Globus pallidus (tissue), 1 donor: Measurements from ENCODE around the gene PTGER1.
A peak's percentile ranks its signal among the peaks of the same experiment; 100 is the strongest.
"Not testable (repeated sequence)": the region's sequence is repeated elsewhere in the genome, so short reads cannot be mapped to it uniquely, and the experiment has no call there.

Source experiments
- DNase-seq: peaks from one replicate; pipeline ENCODE4 v3.0.0-alpha.2; 2015; ENCODE audit warnings: low spot score

PTGER1 gene

GRCh38 chr19:14475251-14476073 is at the start of gene PTGER1:
Gene PTGER1 (minus strand): TSS chr19:14475354. CDS start chr19:14474320, 1,034 bp downstream.
- DNase-seq: no peak

- no peak for DNase-seq
Observed at GRCh38 chr19:14520543-14520942, 45.4 kb upstream of the PTGER1 start.

- no peak for DNase-seq
Observed at GRCh38 chr19:14519860-14520407, 44.8 kb upstream of the PTGER1 start.

GRCh38 chr19:14519245-14519859 is 44.2 kb upstream of the PTGER1 start:
- no peak for DNase-seq

GRCh38 chr19:14517840-14518505 is 42.8 kb upstream of the PTGER1 start, which contains the start of gene DNAJB1:
Gene DNAJB1 (minus strand): TSS chr19:14518397. CDS start chr19:14518349, 48 bp downstream.
- DNase-seq: peak; percentile 85

GRCh38 chr19:14517446-14517839 is 42.3 kb upstream of the PTGER1 start:
- peak; percentile 46 for DNase-seq

GRCh38 chr19:14516746-14517438 is 41.7 kb upstream of the PTGER1 start:
- peak; percentile 53 for DNase-seq

- DNase-seq: no peak
Observed at GRCh38 chr19:14516048-14516534, 40.9 kb upstream of the PTGER1 start.

GRCh38 chr19:14515501-14516047 is 40.4 kb upstream of the PTGER1 start:
- DNase-seq: peak; percentile 50

- DNase-seq: peak; percentile 63
Observed at GRCh38 chr19:14514215-14514863, 39.2 kb upstream of the PTGER1 start.

GRCh38 chr19:14512406-14512961 is 37.3 kb upstream of the PTGER1 start:
- no peak for DNase-seq

- DNase-seq: no peak
Observed at GRCh38 chr19:14511229-14511593, 36.1 kb upstream of the PTGER1 start.

GRCh38 chr19:14510311-14511228 is 35.4 kb upstream of the PTGER1 start:
- DNase-seq: no peak

- DNase-seq: no peak
Observed at GRCh38 chr19:14507704-14508542, 32.8 kb upstream of the PTGER1 start.

GRCh38 chr19:14505488-14506239 is 30.5 kb upstream of the PTGER1 start:
- DNase-seq: no peak

- not testable (repeated sequence) for DNase-seq
Observed at GRCh38 chr19:14504575-14504974, 29.4 kb upstream of the PTGER1 start.

- DNase-seq: no peak
Observed at GRCh38 chr19:14503285-14503684, 28.1 kb upstream of the PTGER1 start.
